Caco-2 (cell line): ENCODE results near the gene TIMM13. TPM values are rescaled to one million over a fixed set of nuclear protein-coding genes. Genes with fewer than 3 reads are reported as not detected.

Experiments used
- BruUV-seq: library from RNA; stranded (reverse); fragments of 400-500 nt; replicated peaks from 2 replicates; lab custom pipeline; 2021; lab: Mats Ljungman, UMichigan
- CTCF ChIA-PET: fragments of 300-600 bp; sonication (Branson Sonifier 250); formaldehyde crosslinking; loops from one replicate; lab custom pipeline; 2022; ENCODE audit warnings: antibody characterized with exemption; lab: Charles Lee
- POLR2A ChIA-PET: fragments of 300-600 bp; sonication (Branson Sonifier 250); formaldehyde crosslinking; loops from one replicate; lab custom pipeline; 2022; ENCODE audit warnings: antibody characterized with exemption; lab: Charles Lee
- DNase-seq, 2 experiments: peaks; one replicate each; pipeline versions ENCODE4 v3.0.0 to v3.0.0-alpha.2; 2020 to 2022
- H3K27me3 ChIP-seq: replicated peaks from 2 replicates; pipeline ENCODE4 v1.6.0; 2011; ENCODE audit warnings: low read length; ENCODE audit not compliant: control insufficient read depth, insufficient read depth
- H3K36me3 ChIP-seq: 2 replicates; pipeline ENCODE4 v1.5.1; 2011; ENCODE audit warnings: low read length; ENCODE audit not compliant: control insufficient read depth, insufficient read depth
- H3K4me1 ChIP-seq: fragments of 250-450 bp; sonication (Bioruptor Pico); 2 replicates; pipeline ENCODE4 v1.5.1; 2020; ENCODE audit warnings: mild to moderate bottlenecking
- H3K4me3 ChIP-seq: 2 replicates; pipeline ENCODE4 v1.5.1; 2011; ENCODE audit warnings: low read depth, mild to moderate bottlenecking, control low read depth, low read length
- H3K9me3 ChIP-seq: fragments of 250-450 bp; sonication (Bioruptor Pico); 2 replicates; pipeline ENCODE4 v1.5.1; 2020; ENCODE audit warnings: mild to moderate bottlenecking, moderate library complexity
- H3K27ac Mint-ChIP-seq: one replicate; pipeline ENCODE4 v1.8.0; 2022; ENCODE audit warnings: mixed read lengths; ENCODE audit not compliant: unreplicated experiment
- H3K27me3 Mint-ChIP-seq: one replicate; pipeline ENCODE4 v1.8.0; 2022; ENCODE audit warnings: mixed read lengths; ENCODE audit not compliant: insufficient read depth, unreplicated experiment
- H3K36me3 Mint-ChIP-seq: one replicate; pipeline ENCODE4 v1.8.0; 2022; ENCODE audit warnings: mild to moderate bottlenecking, mixed read lengths; ENCODE audit not compliant: insufficient read depth, unreplicated experiment
- H3K4me1 Mint-ChIP-seq: one replicate; pipeline ENCODE4 v1.8.0; 2022; ENCODE audit warnings: low read depth, mixed read lengths; ENCODE audit not compliant: unreplicated experiment
- H3K4me3 Mint-ChIP-seq: one replicate; pipeline ENCODE4 v1.8.0; 2022; ENCODE audit warnings: mild to moderate bottlenecking, moderate library complexity, mixed read lengths; ENCODE audit not compliant: unreplicated experiment
- H3K9me3 Mint-ChIP-seq: one replicate; pipeline ENCODE4 v1.8.0; 2022; ENCODE audit warnings: mixed read lengths; ENCODE audit not compliant: unreplicated experiment
- CTCF ChIP-seq, 2 experiments: fragments of 200-600 bp in 1 of 2; IDR thresholded peaks; 1 replicate in 1 of 2; 2 replicates in 1 of 2; pipeline versions ENCODE4 v1.5.1 to v1.8.0; 2011 to 2022; ENCODE audit warnings: antibody characterized with exemption in 1 of 2, control low read depth in 1 of 2, inconsistent platforms in 1 of 2, low read depth in 1 of 2, low read length in 1 of 2, mild to moderate bottlenecking in 1 of 2, moderate library complexity in 1 of 2; ENCODE audit not compliant: insufficient read depth in 1 of 2, severe bottlenecking in 1 of 2, unreplicated experiment in 1 of 2
- intact Hi-C: fragments of 100-400 bp; cut with micrococcal nuclease; formaldehyde crosslinking; loops from one replicate; pipeline ENCODE4 v1.10.0; 2022; ENCODE audit not compliant: unreplicated experiment
- total RNA-seq: library from RNA; stranded (reverse); gene quantifications from 2 replicates; pipeline ENCODE4 v1.2.3, GENCODE V29; 2022

Gene TIMM13
- total RNA-seq, 1 experiment from 2014 or later: 200 TPM

DNA sequence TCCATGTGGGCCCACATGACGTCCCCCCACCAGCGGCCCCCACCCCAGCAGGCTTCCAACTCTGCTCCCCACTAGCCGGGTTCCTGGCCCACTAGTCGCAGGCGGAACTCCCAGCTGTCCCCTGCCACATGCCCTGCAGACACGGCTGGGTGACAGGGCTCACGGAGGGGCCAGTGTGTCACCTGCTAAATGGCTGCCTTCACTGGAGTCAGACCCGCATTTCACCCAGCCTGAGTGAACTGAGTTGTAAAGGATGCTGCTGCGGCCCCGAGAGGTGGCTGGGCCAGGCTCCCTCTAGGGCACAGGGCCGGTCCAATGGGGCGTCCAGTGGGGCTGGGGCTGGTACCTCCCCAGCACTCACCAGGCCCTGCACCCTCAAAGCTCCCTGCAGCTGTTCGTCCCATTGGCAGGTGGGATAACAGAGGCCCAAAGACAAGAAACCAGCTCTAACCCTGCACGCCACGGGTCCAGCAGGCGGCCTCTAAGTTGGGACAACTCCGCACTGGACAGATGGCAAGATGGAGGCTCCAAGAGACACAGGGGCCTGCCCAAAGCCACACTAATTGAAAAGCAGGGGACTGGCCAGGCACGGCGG, 26.1 kb upstream of the TIMM13 start:
- Mint-ChIP-seq H3K27me3 (no peaks in the 10 kb centered on the region), H3K27ac (no peak overlapping the region), H3K36me3 (peaks cover 14% of the 10 kb centered on the region), H3K4me3 (no peak overlapping the region), H3K4me1 (no peaks in the 10 kb centered on the region), H3K9me3 (no peaks in the 10 kb centered on the region)
- TF ChIP-seq CTCF (IDR thresholded peaks at IDR 0.05; ENCODE audit: insufficient read depth in 1 of 2, low read depth in 1 of 2, low read length in 1 of 2, severe bottlenecking in 1 of 2, unreplicated experiment in 1 of 2): no peak
- no peaks in the 10 kb centered on the region for H3K9me3 ChIP-seq
- no peak for DNase-seq
- H3K36me3 ChIP-seq: no peaks in the 10 kb centered on the region
- H3K27me3 ChIP-seq: no peaks in the 10 kb centered on the region
- POLR2A ChIA-PET: no interaction called here
- intact Hi-C loops: no loop called here
- BruUV-seq: no TSS peak
- H3K4me3 ChIP-seq: no peak overlapping the region
- peaks cover 5% of the 10 kb centered on the region; the same call in 1 of the 2 replicates for H3K4me1 ChIP-seq
- CTCF ChIA-PET: interaction anchor here (0.7 kb wide), 1 partner anchor 217 kb away, joined by 3 read pairs; no protein-coding TSS in a partner anchor

- TF ChIP-seq CTCF (IDR thresholded peaks at IDR 0.05; ENCODE audit: insufficient read depth in 1 of 2, low read depth in 1 of 2, low read length in 1 of 2, severe bottlenecking in 1 of 2, unreplicated experiment in 1 of 2): no peak
- H3K4me1 ChIP-seq: peaks cover 5% of the 10 kb centered on the region; the same call in 1 of the 2 replicates
- Mint-ChIP-seq H3K27ac (no peak overlapping the region), H3K4me3 (no peak overlapping the region), H3K4me1 (no peaks in the 10 kb centered on the region), H3K27me3 (no peaks in the 10 kb centered on the region), H3K9me3 (no peaks in the 10 kb centered on the region), H3K36me3 (peaks cover 21% of the 10 kb centered on the region)
- intact Hi-C loops: no loop called here
- H3K9me3 ChIP-seq: no peaks in the 10 kb centered on the region
- H3K27me3 ChIP-seq: no peaks in the 10 kb centered on the region
- DNase-seq: no peak
- no TSS peak for BruUV-seq
- H3K4me3 ChIP-seq: no peak overlapping the region
- ChIA-PET POLR2A (no interaction called here), CTCF (no interaction called here)
- H3K36me3 ChIP-seq: no peaks in the 10 kb centered on the region
Measured at GRCh38 chr19:2451741-2452140, 24.4 kb upstream of the TIMM13 start.

DNA sequence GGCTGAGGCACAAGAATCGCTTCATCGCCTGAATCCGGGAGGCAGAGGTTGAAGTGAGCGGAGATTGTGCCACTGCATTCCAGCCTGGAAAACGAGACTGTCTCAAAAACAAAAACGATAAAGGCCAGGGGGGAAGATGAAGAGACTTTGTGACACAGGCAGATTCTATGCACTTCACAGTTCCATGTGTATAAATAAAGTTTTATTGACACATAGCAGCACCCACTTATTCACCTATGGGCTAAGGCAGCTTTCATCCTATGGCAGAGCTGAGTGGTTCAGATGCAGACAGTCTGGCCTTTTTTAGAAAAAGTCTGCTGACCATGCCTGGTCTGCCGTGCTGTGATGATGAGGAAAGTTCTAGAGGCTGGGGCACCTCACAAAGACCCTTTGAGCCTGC, 23.8 kb upstream of the TIMM13 start:
- TF ChIP-seq CTCF (IDR thresholded peaks at IDR 0.05; ENCODE audit: insufficient read depth in 1 of 2, low read depth in 1 of 2, low read length in 1 of 2, severe bottlenecking in 1 of 2, unreplicated experiment in 1 of 2): no peak
- ChIA-PET CTCF (no interaction called here), POLR2A (no interaction called here)
- Histone ChIP-seq H3K9me3 (no peaks in the 10 kb centered on the region), H3K4me1 (peaks cover 5% of the 10 kb centered on the region; the same call in 1 of the 2 replicates), H3K4me3 (no peak overlapping the region), H3K36me3 (no peaks in the 10 kb centered on the region), H3K27me3 (no peaks in the 10 kb centered on the region)
- DNase-seq: no peak
- Mint-ChIP-seq H3K36me3 (peaks cover 27% of the 10 kb centered on the region), H3K4me1 (no peaks in the 10 kb centered on the region), H3K4me3 (no peak overlapping the region), H3K27me3 (no peaks in the 10 kb centered on the region), H3K27ac (no peak overlapping the region), H3K9me3 (no peaks in the 10 kb centered on the region)
- BruUV-seq: no TSS peak
- intact Hi-C loops: no loop called here
